Mesendoderm (in vitro differentiated cells): ENCODE data around the gene SRSF7.
"Not testable (repeated sequence)": the region's sequence is repeated elsewhere in the genome, so short reads cannot be mapped to it uniquely, and the experiment has no call there.

ENCODE experiments used
- DNase-seq: peaks from one replicate; pipeline ENCODE4 v3.0.0; 2013
- H2AK5ac ChIP-seq: 2 replicates; pipeline ENCODE4 v1.6.1; 2013; ENCODE audit warnings: low read length, inconsistent platforms
- H2BK120ac ChIP-seq: 2 replicates; pipeline ENCODE4 v1.6.1; 2013; ENCODE audit warnings: low read depth, mild to moderate bottlenecking, low read length, moderate library complexity, mixed read lengths
- H2BK15ac ChIP-seq: replicated peaks from 2 replicates; pipeline ENCODE4 v1.6.1; 2013; ENCODE audit warnings: low read depth, mild to moderate bottlenecking, moderate library complexity
- H2BK5ac ChIP-seq: 2 replicates; pipeline ENCODE4 v1.6.1; 2013; ENCODE audit warnings: low read length, inconsistent platforms
- H3K18ac ChIP-seq: 2 replicates; pipeline ENCODE4 v1.6.1; 2013; ENCODE audit warnings: mild to moderate bottlenecking, low read length, mixed read lengths
- H3K23ac ChIP-seq: one replicate; pipeline ENCODE4 v1.6.1; 2013; ENCODE audit warnings: low read length
- H3K27ac ChIP-seq: 2 replicates; pipeline ENCODE4 v1.5.1; 2013; ENCODE audit warnings: low read depth, mild to moderate bottlenecking, inconsistent platforms, low read length, moderate library complexity
- H3K27me3 ChIP-seq: 2 replicates; pipeline ENCODE4 v1.6.1; 2013; ENCODE audit warnings: low read length, control low read depth, mild to moderate bottlenecking, inconsistent platforms; ENCODE audit not compliant: insufficient read depth, poor library complexity
- H3K36me3 ChIP-seq: 2 replicates; pipeline ENCODE4 v1.6.1; 2013; ENCODE audit warnings: low read length, inconsistent platforms; ENCODE audit not compliant: control insufficient read depth, insufficient read depth
- H3K4ac ChIP-seq: one replicate; pipeline ENCODE4 v1.6.1; 2013; ENCODE audit warnings: low read depth, mild to moderate bottlenecking, low read length, moderate library complexity
- H3K4me1 ChIP-seq: 2 replicates; pipeline ENCODE4 v1.6.1; 2013; ENCODE audit warnings: low read depth, low read length, inconsistent platforms; ENCODE audit not compliant: control insufficient read depth
- H3K4me2 ChIP-seq: 2 replicates; pipeline ENCODE4 v1.6.1; 2013; ENCODE audit warnings: low read length
- H3K4me3 ChIP-seq: 2 replicates; pipeline ENCODE4 v1.5.1; 2013; ENCODE audit warnings: mild to moderate bottlenecking, low read length
- H3K56ac ChIP-seq: one replicate; pipeline ENCODE4 v1.6.1; 2013; ENCODE audit warnings: low read length
- H3K79me1 ChIP-seq: 2 replicates; pipeline ENCODE4 v1.6.1; 2013; ENCODE audit warnings: low read length, inconsistent platforms
- H3K79me2 ChIP-seq: 2 replicates; pipeline ENCODE4 v1.6.1; 2013; ENCODE audit warnings: mild to moderate bottlenecking, low read length; ENCODE audit not compliant: control insufficient read depth, insufficient read depth
- H3K9ac ChIP-seq: 2 replicates; pipeline ENCODE4 v1.6.1; 2013; ENCODE audit warnings: low read length, inconsistent platforms
- H4K5ac ChIP-seq: one replicate; pipeline ENCODE4 v1.6.1; 2013; ENCODE audit warnings: low read length
- H4K8ac ChIP-seq: one replicate; pipeline ENCODE4 v1.6.1; 2013; ENCODE audit warnings: low read depth, mild to moderate bottlenecking, control low read depth, low read length, moderate library complexity
- WGBS: extraction: QIAGEN DNeasy Blood & Tissue Kit; methylation state at CpG from one replicate; pipeline ENCODE4 v1.1.7; 2013; ENCODE audit warnings: low lambda C conversion rate, missing lambda C conversion rate; ENCODE audit not compliant: insufficient coverage; ENCODE audit errors: extremely low coverage; 5-methylcytosine and 5-hydroxymethylcytosine counted together

SRSF7 gene

DNA sequence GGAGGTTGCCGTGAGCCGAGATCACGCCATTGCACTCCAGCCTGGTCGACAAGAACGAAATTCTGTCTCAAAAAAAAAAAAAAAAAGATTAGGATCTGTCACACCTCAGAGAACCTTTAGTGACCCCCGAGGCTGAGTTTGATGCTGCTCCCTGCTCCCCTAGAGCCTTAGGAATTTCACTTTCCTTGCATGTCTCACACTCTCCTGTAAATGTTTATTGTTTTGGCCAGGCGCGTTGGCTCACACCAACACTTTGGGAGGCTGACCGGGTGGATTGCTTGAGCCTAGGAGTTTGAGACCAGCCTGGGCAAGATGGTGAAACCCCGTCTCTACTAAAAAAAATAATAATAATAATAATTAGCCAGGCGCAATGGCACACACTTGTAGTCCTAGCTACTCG is 31.5 kb downstream of the SRSF7 start:
- Histone ChIP-seq H2BK5ac (no peak overlapping the region), H3K56ac (no peak overlapping the region), H3K79me1 (peaks cover 2% of the 10 kb centered on the region), H3K9ac (no peak overlapping the region), H3K4me3 (no peak overlapping the region), H3K4ac (peak overlapping the region; percentile 43), H2BK120ac (no peak overlapping the region), H3K27me3 (no peaks in the 10 kb centered on the region), H3K4me1 (peaks cover 3% of the 10 kb centered on the region), H3K79me2 (no peaks in the 10 kb centered on the region), H3K18ac (peak overlapping the region; percentile 76), H2BK15ac (no peak overlapping the region), H2AK5ac (no peak overlapping the region), H3K36me3 (no peaks in the 10 kb centered on the region), H3K4me2 (no peak overlapping the region), H4K5ac (no peak overlapping the region), H3K27ac (no peak overlapping the region), H4K8ac (no peak overlapping the region), H3K23ac (no peak overlapping the region)
- WGBS, result no CpG with 5 or more reads among the region's 12 CpGs
- DNase-seq, result peak; percentile 95

DNA sequence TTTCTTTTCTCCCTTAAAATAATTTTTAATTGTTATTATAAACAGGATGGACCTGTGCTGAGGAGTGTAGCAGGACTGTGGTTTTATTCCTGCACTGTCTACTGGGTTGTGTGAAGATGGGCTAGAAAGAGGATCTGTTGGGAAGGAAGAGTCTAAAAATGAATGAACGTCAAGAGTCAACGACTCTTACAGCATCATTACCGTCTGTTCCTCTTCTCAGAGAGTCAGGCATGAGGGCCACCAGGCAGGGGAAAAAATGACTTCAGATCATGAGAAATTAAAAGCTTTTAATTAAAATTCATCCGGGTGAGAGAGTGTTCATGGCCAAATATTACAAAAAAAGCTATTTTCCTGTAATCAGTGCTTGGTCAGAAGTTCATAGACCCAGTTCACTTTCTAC is 32.6 kb downstream of the SRSF7 start:
- Histone ChIP-seq H3K9ac (no peak overlapping the region), H3K79me2 (no peaks in the 10 kb centered on the region), H4K5ac (no peak overlapping the region), H3K56ac (no peak overlapping the region), H3K4me3 (no peak overlapping the region), H3K4ac (no peak overlapping the region), H3K79me1 (peaks cover 2% of the 10 kb centered on the region), H2BK15ac (no peak overlapping the region), H2AK5ac (no peak overlapping the region), H3K18ac (no peak overlapping the region), H3K4me1 (peaks cover 3% of the 10 kb centered on the region), H4K8ac (no peak overlapping the region), H2BK120ac (no peak overlapping the region), H3K23ac (no peak overlapping the region), H2BK5ac (no peak overlapping the region), H3K4me2 (no peak overlapping the region), H3K27me3 (no peaks in the 10 kb centered on the region), H3K36me3 (no peaks in the 10 kb centered on the region), H3K27ac (no peak overlapping the region)
- WGBS, result no CpG with 5 or more reads among the region's 4 CpGs
- no peak for DNase-seq

DNA sequence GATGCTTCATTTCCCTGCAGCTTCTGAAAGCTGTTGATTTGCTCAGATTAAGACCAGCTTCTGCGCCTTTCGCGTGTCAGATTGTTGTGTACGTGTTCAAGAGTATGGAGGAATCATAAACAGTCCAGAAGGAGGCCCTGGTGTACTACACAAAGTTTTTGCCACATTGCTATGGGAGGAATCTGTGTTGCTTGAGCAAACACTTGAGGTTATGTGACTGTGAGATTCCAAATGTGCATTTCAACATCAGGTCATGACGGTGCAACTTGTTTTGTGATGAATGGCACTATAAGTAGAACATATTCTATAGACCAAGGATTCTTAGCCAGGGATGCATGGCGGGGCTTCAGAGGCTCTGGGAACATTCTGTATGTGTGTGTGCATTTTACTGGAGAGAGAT is 35.0 kb downstream of the SRSF7 start:
- Histone ChIP-seq H3K4me2 (no peak overlapping the region), H3K18ac (no peak overlapping the region), H4K5ac (no peak overlapping the region), H3K36me3 (peaks cover 1% of the 10 kb centered on the region), H3K79me1 (peaks cover 2% of the 10 kb centered on the region), H3K27me3 (no peaks in the 10 kb centered on the region), H2BK120ac (no peak overlapping the region), H2BK5ac (no peak overlapping the region), H3K56ac (no peak overlapping the region), H3K4me1 (peaks cover 10% of the 10 kb centered on the region), H2AK5ac (no peak overlapping the region), H3K23ac (no peak overlapping the region), H3K27ac (no peak overlapping the region), H3K9ac (no peak overlapping the region), H3K4me3 (no peak overlapping the region), H3K4ac (no peak overlapping the region), H4K8ac (no peak overlapping the region), H2BK15ac (no peak overlapping the region), H3K79me2 (no peaks in the 10 kb centered on the region)
- WGBS, result no CpG with 5 or more reads among the region's 6 CpGs
- no peak for DNase-seq

DNA sequence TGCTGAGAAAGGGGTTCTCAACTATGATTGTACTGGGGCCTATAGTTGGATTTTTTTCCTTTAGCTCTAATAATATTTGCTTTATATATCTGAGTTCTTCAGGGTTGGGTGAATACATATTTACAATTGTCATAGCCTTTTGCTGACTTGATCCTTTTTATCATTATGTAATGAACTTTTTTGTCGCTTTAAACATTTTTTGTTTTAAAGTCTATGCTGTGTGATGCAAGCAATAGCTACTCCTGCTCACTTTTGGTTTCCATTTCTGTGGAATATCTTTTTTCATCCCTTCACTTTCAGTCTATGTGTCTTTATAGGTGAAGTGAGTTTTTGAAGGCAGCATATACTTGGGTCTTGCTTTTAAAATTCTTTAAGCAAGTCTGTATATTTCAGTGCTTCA is 36.2 kb downstream of the SRSF7 start:
- not testable (repeated sequence) for H3K56ac ChIP-seq, H3K27me3 ChIP-seq, H3K27ac ChIP-seq, H4K8ac ChIP-seq, H2BK15ac ChIP-seq, H3K79me2 ChIP-seq, H3K18ac ChIP-seq, H2BK5ac ChIP-seq, H3K4ac ChIP-seq, H3K9ac ChIP-seq, H3K4me2 ChIP-seq, H3K23ac ChIP-seq, H3K36me3 ChIP-seq, H2BK120ac ChIP-seq, H3K79me1 ChIP-seq, H3K4me3 ChIP-seq, DNase-seq, H4K5ac ChIP-seq, H2AK5ac ChIP-seq
- WGBS, result no CpG with 5 or more reads among the region's 1 CpG
- H3K4me1 ChIP-seq, result peaks cover 10% of the 10 kb centered on the region

DNA sequence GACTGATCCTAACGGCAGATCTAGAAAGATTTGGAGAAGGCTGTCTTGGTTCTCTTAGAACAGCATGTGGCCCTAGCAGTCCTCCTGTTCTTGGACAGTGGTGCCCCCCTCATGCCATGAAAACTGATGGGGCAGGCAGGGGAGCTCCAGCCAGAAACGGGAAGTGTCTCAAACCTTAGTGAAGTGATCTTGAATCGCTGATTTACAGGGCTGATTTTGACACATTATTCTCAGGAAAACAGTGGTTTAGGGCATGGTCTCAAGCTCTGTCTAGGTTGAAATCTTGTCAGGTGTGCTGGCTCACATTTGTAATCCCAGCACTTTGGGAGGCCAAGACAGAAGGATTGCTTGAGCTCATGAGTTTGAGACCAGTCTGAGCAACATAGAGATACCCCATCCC is 37.8 kb downstream of the SRSF7 start:
- no peaks in the 10 kb centered on the region for H3K79me1 ChIP-seq
- no peak overlapping the region for H4K5ac ChIP-seq
- H3K4me3 ChIP-seq, result no peak overlapping the region
- no peaks in the 10 kb centered on the region for H3K27me3 ChIP-seq
- no peak overlapping the region for H2BK120ac ChIP-seq
- H3K27ac ChIP-seq, result peak overlapping the region; percentile 14
- H2BK15ac ChIP-seq, result no peak overlapping the region
- peak overlapping the region; percentile 10 for H3K56ac ChIP-seq
- peaks cover 1% of the 10 kb centered on the region for H3K36me3 ChIP-seq
- peaks cover 19% of the 10 kb centered on the region for H3K4me1 ChIP-seq
- no CpG with 5 or more reads among the region's 3 CpGs for WGBS
- DNase-seq, result no peak
- no peak overlapping the region for H4K8ac ChIP-seq
- H3K23ac ChIP-seq, result no peak overlapping the region
- no peak overlapping the region for H2AK5ac ChIP-seq
- H3K4me2 ChIP-seq, result no peak overlapping the region
- no peak overlapping the region for H2BK5ac ChIP-seq
- H3K4ac ChIP-seq, result peak overlapping the region; percentile 0
- no peak overlapping the region for H3K9ac ChIP-seq
- no peak overlapping the region for H3K18ac ChIP-seq
- H3K79me2 ChIP-seq, result no peaks in the 10 kb centered on the region

DNA sequence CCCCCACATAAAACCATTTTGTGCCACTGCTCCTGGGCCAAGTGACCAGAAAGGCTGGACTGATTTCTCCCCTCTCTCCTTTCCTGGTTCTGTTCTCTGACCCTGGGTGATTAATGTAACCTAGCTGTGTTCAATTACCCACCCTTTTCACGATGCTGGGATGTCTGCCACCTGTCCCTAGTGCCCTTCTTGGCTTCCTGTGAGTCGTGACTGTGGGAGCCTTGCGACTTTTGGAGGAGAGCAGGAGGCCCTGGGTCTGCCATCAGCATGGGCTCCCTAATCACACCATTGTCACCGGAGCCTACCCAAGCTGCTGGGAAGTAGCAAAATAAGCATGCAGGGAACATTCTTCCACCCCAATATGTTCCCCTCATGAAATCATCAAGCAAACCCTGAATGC is 38.3 kb downstream of the SRSF7 start:
- H3K4ac ChIP-seq, result peak overlapping the region; percentile 0
- peak overlapping the region; percentile 33 for H3K27ac ChIP-seq
- DNase-seq, result peak; percentile 63
- peaks cover 19% of the 10 kb centered on the region for H3K4me1 ChIP-seq
- peaks cover 1% of the 10 kb centered on the region for H3K36me3 ChIP-seq
- H4K5ac ChIP-seq, result no peak overlapping the region
- no peak overlapping the region for H2AK5ac ChIP-seq
- H3K9ac ChIP-seq, result no peak overlapping the region
- H3K56ac ChIP-seq, result peak overlapping the region; percentile 10
- no peak overlapping the region for H3K4me2 ChIP-seq
- H2BK15ac ChIP-seq, result no peak overlapping the region
- no peaks in the 10 kb centered on the region for H3K79me1 ChIP-seq
- H3K18ac ChIP-seq, result no peak overlapping the region
- no peaks in the 10 kb centered on the region for H3K79me2 ChIP-seq
- H2BK5ac ChIP-seq, result no peak overlapping the region
- H3K27me3 ChIP-seq, result no peaks in the 10 kb centered on the region
- no peak overlapping the region for H3K23ac ChIP-seq
- H2BK120ac ChIP-seq, result no peak overlapping the region
- no peak overlapping the region for H4K8ac ChIP-seq
- no CpG with 5 or more reads among the region's 4 CpGs for WGBS
- H3K4me3 ChIP-seq, result no peak overlapping the region
